Loucy (cell line): ENCODE results near the gene CDHR5.

Source experiments
- CTCF ChIP-seq: fragments of 200-600 bp; sonication (generic); conservative IDR thresholded peaks from 2 replicates; pipeline ENCODE4 v1.5.1; 2014; ENCODE audit warnings: mild to moderate bottlenecking, antibody characterized with exemption, low read length
- EZH2phosphoT487 ChIP-seq: fragments of 200-600 bp; IDR thresholded peaks from 2 replicates; pipeline ENCODE4 v1.6.1; 2018; ENCODE audit warnings: antibody characterized with exemption, mild to moderate bottlenecking, moderate library complexity, borderline replicate concordance

- no peak for TF ChIP-seq CTCF
- TF ChIP-seq EZH2phosphoT487 = no peak
These were observed 6.1 kb upstream of the CDHR5 start for GRCh38 chr11:630871-631270.
